SK-N-SH treated with all-trans-retinoic acid at 6 μM for 48 hours (cell line): Measurements from ENCODE around the gene JARID2.

Experiments
- ATAC-seq: fragments of 200-7000 bp; cut with Tn5 transposase; 3 replicates; pipeline ENCODE4 v1.9.1; 2020; ENCODE audit warnings: mild to moderate bottlenecking, moderate library complexity
- ARNTL ChIP-seq: fragments of 450-650 bp; formaldehyde crosslinking; IDR thresholded peaks from 2 replicates; pipeline ENCODE4 v1.5.0; 2020; ENCODE audit warnings: low read depth, mild to moderate bottlenecking, moderate library complexity, borderline replicate concordance
- BACH2 ChIP-seq: fragments of 250-450 bp; sonication (Bioruptor Pico); IDR thresholded peaks from 2 replicates; pipeline ENCODE4 v1.9.0; 2021; ENCODE audit warnings: mild to moderate bottlenecking, borderline replicate concordance
- CSDC2 ChIP-seq: fragments of 250-450 bp; sonication (Bioruptor Pico); IDR thresholded peaks from 2 replicates; pipeline ENCODE4 v1.5.0; 2020; ENCODE audit warnings: mild to moderate bottlenecking, moderate library complexity
- CSRNP3 ChIP-seq: fragments of 250-450 bp; sonication (Bioruptor Pico); IDR thresholded peaks from 2 replicates; pipeline ENCODE4 v1.5.1; 2021; ENCODE audit warnings: mild to moderate bottlenecking, moderate library complexity
- ESRRG ChIP-seq: fragments of 250-450 bp; sonication (Bioruptor Pico); IDR thresholded peaks from 2 replicates; pipeline ENCODE4 v1.6.1; 2021; ENCODE audit warnings: mild to moderate bottlenecking
- GLIS3 ChIP-seq: fragments of 250-450 bp; sonication (Bioruptor Pico); IDR thresholded peaks from 2 replicates; pipeline ENCODE4 v1.5.0; 2020; ENCODE audit warnings: mild to moderate bottlenecking, moderate library complexity
- ISL1 ChIP-seq: fragments of 250-450 bp; sonication (Bioruptor Pico); IDR thresholded peaks from 2 replicates; pipeline ENCODE4 v2.1.2; 2022; ENCODE audit warnings: mild to moderate bottlenecking, moderate library complexity
- OSR1 ChIP-seq: fragments of 250-450 bp; sonication (Bioruptor Pico); IDR thresholded peaks from 2 replicates; pipeline ENCODE4 v1.8.0; 2022; ENCODE audit warnings: moderate library complexity, mild to moderate bottlenecking, inconsistent platforms
- POU6F1 ChIP-seq: fragments of 250-450 bp; sonication (Bioruptor Pico); IDR thresholded peaks from 2 replicates; pipeline ENCODE4 v1.8.0; 2021; ENCODE audit warnings: low read depth, mild to moderate bottlenecking, moderate library complexity, borderline replicate concordance
- PPARA ChIP-seq: fragments of 250-450 bp; sonication (Bioruptor Pico); IDR thresholded peaks from 2 replicates; pipeline ENCODE4 v1.5.0; 2020; ENCODE audit warnings: mild to moderate bottlenecking, borderline replicate concordance
- RARB ChIP-seq: fragments of 250-450 bp; sonication (Bioruptor Pico); IDR thresholded peaks from 2 replicates; pipeline ENCODE4 v1.8.0; 2021; ENCODE audit warnings: mild to moderate bottlenecking, moderate library complexity
- SNAI2 ChIP-seq: fragments of 250-450 bp; sonication (Bioruptor Pico); IDR thresholded peaks from 2 replicates; pipeline ENCODE4 v1.5.0; 2020; ENCODE audit warnings: mild to moderate bottlenecking, moderate library complexity
- TCF4 ChIP-seq: fragments of 250-450 bp; sonication (Bioruptor Pico); IDR thresholded peaks from 2 replicates; pipeline ENCODE4 v1.8.0; 2021; ENCODE audit warnings: mild to moderate bottlenecking, moderate library complexity, borderline replicate concordance
- ZC3H10 ChIP-seq: fragments of 250-450 bp; sonication (Bioruptor Pico); IDR thresholded peaks from 2 replicates; pipeline ENCODE4 v1.5.1; 2021; ENCODE audit warnings: mild to moderate bottlenecking, moderate library complexity
- ZFP3 ChIP-seq: fragments of 250-450 bp; sonication (Bioruptor Pico); IDR thresholded peaks from 2 replicates; pipeline ENCODE4 v1.5.0; 2020; ENCODE audit warnings: mild to moderate bottlenecking, moderate library complexity
- ZFP30 ChIP-seq: fragments of 450-650 bp; formaldehyde crosslinking; IDR thresholded peaks from 2 replicates; pipeline ENCODE4 v1.5.0; 2022; ENCODE audit warnings: mild to moderate bottlenecking, moderate library complexity
- ZNF70 ChIP-seq: fragments of 450-650 bp; formaldehyde crosslinking; IDR thresholded peaks from 2 replicates; pipeline ENCODE4 v1.5.0; 2020; ENCODE audit warnings: mild to moderate bottlenecking, moderate library complexity
- ZNF8 ChIP-seq: fragments of 450-650 bp; formaldehyde crosslinking; IDR thresholded peaks from 2 replicates; pipeline ENCODE4 v1.5.0; 2020; ENCODE audit warnings: mild to moderate bottlenecking, moderate library complexity
- TF ChIP-seq, protein P1 (sequence below): fragments of 250-450 bp; sonication (Bioruptor Pico); IDR thresholded peaks from 2 replicates; pipeline ENCODE4 v1.5.1; 2020; ENCODE audit warnings: low read depth, mild to moderate bottlenecking, moderate library complexity
- TF ChIP-seq, protein P2 (sequence below): fragments of 250-450 bp; sonication (Bioruptor Pico); IDR thresholded peaks from 2 replicates; pipeline ENCODE4 v1.8.0; 2020; ENCODE audit warnings: mild to moderate bottlenecking, moderate library complexity, borderline replicate concordance
- TF ChIP-seq, protein P3 (sequence below): fragments of 250-450 bp; sonication (Bioruptor Pico); IDR thresholded peaks from 2 replicates; pipeline ENCODE4 v1.5.0; 2020; ENCODE audit warnings: mild to moderate bottlenecking, moderate library complexity

The JARID2 gene

DNA sequence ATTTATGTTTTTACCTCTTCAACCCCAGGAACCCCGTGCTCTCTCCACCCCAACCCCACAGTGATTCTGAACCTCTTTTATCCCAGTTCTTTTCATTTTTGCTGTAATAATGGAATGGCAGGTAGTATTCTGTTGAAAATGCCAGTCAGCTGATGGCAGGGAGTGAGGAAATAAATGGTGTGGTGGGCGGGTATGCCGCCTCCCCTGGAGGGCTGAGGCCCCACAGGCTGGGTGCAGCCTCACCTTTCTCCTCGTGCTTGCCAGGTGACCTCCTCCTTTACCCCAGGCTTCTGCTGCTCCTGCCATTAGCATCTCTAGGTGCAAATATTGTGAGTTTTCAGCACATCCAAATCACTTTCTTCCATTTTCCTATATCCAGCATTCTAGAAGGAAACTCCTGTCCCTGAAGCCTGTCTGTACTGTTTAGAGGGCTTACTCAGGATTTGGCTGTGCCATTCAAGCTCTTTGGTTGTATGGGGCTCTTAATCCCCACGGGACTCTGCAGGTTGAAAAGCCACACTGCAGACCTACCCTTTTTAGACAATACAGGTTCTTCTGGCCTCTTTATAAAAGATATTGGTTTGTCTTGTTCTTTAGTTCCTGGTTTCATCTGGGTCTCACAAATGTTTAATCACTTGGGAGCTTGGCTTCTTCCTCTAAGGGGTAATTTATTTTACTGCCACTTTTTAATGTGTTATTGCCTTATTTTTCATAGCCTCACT, 201.8 kb downstream of the JARID2 start:
- TF ChIP-seq OSR1 (CRISPR knock-in tag) = no peak
- TF ChIP-seq PPARA (CRISPR knock-in tag) = no peak
- no peak for TF ChIP-seq SNAI2 (CRISPR knock-in tag)
- TF ChIP-seq ARNTL (CRISPR knock-in tag) = no peak
- TF ChIP-seq POU6F1 (CRISPR knock-in tag) = no peak
- no peak for TF ChIP-seq CSDC2
- TF ChIP-seq GLIS3 = no peak
- TF ChIP-seq, protein P1, sequence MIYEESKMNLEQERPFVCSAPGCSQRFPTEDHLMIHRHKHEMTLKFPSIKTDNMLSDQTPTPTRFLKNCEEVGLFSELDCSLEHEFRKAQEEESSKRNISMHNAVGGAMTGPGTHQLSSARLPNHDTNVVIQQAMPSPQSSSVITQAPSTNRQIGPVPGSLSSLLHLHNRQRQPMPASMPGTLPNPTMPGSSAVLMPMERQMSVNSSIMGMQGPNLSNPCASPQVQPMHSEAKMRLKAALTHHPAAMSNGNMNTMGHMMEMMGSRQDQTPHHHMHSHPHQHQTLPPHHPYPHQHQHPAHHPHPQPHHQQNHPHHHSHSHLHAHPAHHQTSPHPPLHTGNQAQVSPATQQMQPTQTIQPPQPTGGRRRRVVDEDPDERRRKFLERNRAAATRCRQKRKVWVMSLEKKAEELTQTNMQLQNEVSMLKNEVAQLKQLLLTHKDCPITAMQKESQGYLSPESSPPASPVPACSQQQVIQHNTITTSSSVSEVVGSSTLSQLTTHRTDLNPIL (CRISPR knock-in tag) = no peak
- no peak for TF ChIP-seq ZFP30
- ATAC-seq = no peak

DNA sequence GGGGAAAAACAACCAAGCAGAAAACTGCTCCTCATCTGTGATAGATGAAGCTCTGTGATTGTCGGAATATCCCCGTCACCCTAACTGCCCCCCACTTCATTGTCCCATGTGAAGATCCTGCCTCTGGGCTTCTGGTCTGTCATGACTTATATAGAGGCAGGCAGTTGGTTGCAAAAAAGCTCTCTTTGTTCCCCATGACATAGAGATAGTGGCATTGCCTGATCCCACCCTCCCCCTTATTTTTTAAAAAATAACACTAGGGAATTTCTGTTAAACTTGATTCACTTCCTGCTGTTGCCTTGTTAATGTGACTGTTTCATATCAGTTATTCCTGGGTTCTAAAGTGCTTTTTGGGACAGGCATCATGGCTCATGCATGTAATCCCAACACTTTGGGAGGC, 203.1 kb downstream of the JARID2 start:
- no peak for ATAC-seq
- TF ChIP-seq ZC3H10 (CRISPR knock-in tag) (no peak), BACH2 (CRISPR knock-in tag) (no peak), ZFP30 (no peak), ISL1 (no peak), OSR1 (CRISPR knock-in tag) (no peak), PPARA (CRISPR knock-in tag) (no peak), RARB (CRISPR knock-in tag) (no peak), ZFP3 (CRISPR knock-in tag) (no peak), CSRNP3 (no peak), TCF4 (CRISPR knock-in tag) (no peak), ESRRG (CRISPR knock-in tag) (no peak), GLIS3 (no peak), ZNF70 (CRISPR knock-in tag) (no peak), CSDC2 (no peak), POU6F1 (CRISPR knock-in tag) (no peak), ZNF8 (CRISPR knock-in tag) (no peak)
- TF ChIP-seq, protein P2, sequence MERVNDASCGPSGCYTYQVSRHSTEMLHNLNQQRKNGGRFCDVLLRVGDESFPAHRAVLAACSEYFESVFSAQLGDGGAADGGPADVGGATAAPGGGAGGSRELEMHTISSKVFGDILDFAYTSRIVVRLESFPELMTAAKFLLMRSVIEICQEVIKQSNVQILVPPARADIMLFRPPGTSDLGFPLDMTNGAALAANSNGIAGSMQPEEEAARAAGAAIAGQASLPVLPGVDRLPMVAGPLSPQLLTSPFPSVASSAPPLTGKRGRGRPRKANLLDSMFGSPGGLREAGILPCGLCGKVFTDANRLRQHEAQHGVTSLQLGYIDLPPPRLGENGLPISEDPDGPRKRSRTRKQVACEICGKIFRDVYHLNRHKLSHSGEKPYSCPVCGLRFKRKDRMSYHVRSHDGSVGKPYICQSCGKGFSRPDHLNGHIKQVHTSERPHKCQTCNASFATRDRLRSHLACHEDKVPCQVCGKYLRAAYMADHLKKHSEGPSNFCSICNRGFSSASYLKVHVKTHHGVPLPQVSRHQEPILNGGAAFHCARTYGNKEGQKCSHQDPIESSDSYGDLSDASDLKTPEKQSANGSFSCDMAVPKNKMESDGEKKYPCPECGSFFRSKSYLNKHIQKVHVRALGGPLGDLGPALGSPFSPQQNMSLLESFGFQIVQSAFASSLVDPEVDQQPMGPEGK (CRISPR knock-in tag) = no peak
- TF ChIP-seq, protein P3, sequence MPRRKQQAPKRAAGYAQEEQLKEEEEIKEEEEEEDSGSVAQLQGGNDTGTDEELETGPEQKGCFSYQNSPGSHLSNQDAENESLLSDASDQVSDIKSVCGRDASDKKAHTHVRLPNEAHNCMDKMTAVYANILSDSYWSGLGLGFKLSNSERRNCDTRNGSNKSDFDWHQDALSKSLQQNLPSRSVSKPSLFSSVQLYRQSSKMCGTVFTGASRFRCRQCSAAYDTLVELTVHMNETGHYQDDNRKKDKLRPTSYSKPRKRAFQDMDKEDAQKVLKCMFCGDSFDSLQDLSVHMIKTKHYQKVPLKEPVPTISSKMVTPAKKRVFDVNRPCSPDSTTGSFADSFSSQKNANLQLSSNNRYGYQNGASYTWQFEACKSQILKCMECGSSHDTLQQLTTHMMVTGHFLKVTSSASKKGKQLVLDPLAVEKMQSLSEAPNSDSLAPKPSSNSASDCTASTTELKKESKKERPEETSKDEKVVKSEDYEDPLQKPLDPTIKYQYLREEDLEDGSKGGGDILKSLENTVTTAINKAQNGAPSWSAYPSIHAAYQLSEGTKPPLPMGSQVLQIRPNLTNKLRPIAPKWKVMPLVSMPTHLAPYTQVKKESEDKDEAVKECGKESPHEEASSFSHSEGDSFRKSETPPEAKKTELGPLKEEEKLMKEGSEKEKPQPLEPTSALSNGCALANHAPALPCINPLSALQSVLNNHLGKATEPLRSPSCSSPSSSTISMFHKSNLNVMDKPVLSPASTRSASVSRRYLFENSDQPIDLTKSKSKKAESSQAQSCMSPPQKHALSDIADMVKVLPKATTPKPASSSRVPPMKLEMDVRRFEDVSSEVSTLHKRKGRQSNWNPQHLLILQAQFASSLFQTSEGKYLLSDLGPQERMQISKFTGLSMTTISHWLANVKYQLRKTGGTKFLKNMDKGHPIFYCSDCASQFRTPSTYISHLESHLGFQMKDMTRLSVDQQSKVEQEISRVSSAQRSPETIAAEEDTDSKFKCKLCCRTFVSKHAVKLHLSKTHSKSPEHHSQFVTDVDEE (CRISPR knock-in tag) = no peak
- TF ChIP-seq, protein P1 (CRISPR knock-in tag) = no peak
